Mammary epithelial cell (primary cell): ENCODE measurements around the gene FASTKD1.

Experiments used
- EZH2 ChIP-seq: IDR thresholded peaks from 2 replicates; pipeline ENCODE4 v1.6.1; 2012; ENCODE audit warnings: low read length, inconsistent platforms, borderline replicate concordance
- TF ChIP-seq, protein P1 (sequence below), 2 donors: IDR thresholded peaks in 1 of 2; conservative IDR thresholded peaks in 1 of 2; 2 replicates each; pipeline ENCODE4 v1.5.1; 2011 to 2012; ENCODE audit warnings: inconsistent platforms in 2 of 2, low read length in 2 of 2, mild to moderate bottlenecking in 2 of 2, control low read depth in 1 of 2, low read depth in 1 of 2; ENCODE audit not compliant: insufficient read depth in 1 of 2; ENCODE audit errors: extremely low read depth in 1 of 2

DNA sequence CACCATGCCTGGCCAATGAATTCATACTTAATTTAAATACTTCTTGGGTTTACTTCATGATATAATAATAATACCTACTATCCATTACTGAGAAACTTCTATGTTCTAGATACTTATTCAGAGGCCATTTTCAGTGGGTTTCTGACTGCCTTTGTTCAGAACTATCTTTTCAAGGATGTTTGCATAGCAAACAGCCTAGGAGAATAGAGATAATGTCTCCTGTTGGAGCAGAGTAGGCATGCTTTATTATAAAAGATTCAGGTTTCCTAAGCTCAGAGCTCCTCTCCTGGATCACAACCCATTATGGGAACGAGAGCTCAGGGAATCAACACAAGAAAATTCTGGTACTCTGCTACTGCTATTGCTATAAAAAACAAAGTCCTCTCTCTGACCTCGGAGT lies 11.1 kb downstream of the FASTKD1 start:
- TF ChIP-seq, protein P1, sequence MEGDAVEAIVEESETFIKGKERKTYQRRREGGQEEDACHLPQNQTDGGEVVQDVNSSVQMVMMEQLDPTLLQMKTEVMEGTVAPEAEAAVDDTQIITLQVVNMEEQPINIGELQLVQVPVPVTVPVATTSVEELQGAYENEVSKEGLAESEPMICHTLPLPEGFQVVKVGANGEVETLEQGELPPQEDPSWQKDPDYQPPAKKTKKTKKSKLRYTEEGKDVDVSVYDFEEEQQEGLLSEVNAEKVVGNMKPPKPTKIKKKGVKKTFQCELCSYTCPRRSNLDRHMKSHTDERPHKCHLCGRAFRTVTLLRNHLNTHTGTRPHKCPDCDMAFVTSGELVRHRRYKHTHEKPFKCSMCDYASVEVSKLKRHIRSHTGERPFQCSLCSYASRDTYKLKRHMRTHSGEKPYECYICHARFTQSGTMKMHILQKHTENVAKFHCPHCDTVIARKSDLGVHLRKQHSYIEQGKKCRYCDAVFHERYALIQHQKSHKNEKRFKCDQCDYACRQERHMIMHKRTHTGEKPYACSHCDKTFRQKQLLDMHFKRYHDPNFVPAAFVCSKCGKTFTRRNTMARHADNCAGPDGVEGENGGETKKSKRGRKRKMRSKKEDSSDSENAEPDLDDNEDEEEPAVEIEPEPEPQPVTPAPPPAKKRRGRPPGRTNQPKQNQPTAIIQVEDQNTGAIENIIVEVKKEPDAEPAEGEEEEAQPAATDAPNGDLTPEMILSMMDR (conservative IDR thresholded peaks at IDR 0.05 in 1 of 2, IDR thresholded peaks at IDR 0.05 in 1 of 2; ENCODE audit: extremely low read depth in 1 of 2, insufficient read depth in 1 of 2, low read depth in 1 of 2, low read length in 2 of 2): no peak
- TF ChIP-seq EZH2: no peak
